DND-41 (cell line): ENCODE results near the gene KSR1.

Experiments
- CTCF ChIP-seq: IDR thresholded peaks from 2 replicates; pipeline ENCODE4 v1.5.1; 2012; ENCODE audit warnings: borderline replicate concordance, low read length, moderate library complexity, mild to moderate bottlenecking; ENCODE audit not compliant: poor library complexity, severe bottlenecking; ENCODE audit errors: extremely low read depth
- EZH2 ChIP-seq: IDR thresholded peaks from 3 replicates; pipeline ENCODE4 v1.6.1; 2012; ENCODE audit warnings: borderline replicate concordance, low read depth, mild to moderate bottlenecking, moderate library complexity, low read length, inconsistent platforms; ENCODE audit not compliant: severe bottlenecking

- TF ChIP-seq CTCF (no peak), EZH2 (no peak)
These were observed 165.8 kb downstream of the KSR1 start for GRCh38 chr17:27621942-27622559.
